T-helper 1 cell treated with Interleukin-12 subunit alpha and Interleukin-12 subunit beta and Interleukin-4 antibody, amounts not matched to agents 30 ng/mL and 1 ng/mL, for 36 hours (primary cell): Measurements from ENCODE around the gene KHDRBS2. TPM values are rescaled to one million over a fixed set of nuclear protein-coding genes. Genes with fewer than 3 reads are reported as not detected.

Experiments used
- intact Hi-C: fragments of 100-400 bp; cut with micrococcal nuclease; formaldehyde crosslinking; loops from one replicate; pipeline ENCODE4 v1.15.1; 2024
- total RNA-seq: library from RNA; stranded (reverse); gene quantifications from 2 replicates; pipeline ENCODE4 v1.2.3, GENCODE V29; 2022

The KHDRBS2 gene
- total RNA-seq = not detected in 2 replicates

DNA sequence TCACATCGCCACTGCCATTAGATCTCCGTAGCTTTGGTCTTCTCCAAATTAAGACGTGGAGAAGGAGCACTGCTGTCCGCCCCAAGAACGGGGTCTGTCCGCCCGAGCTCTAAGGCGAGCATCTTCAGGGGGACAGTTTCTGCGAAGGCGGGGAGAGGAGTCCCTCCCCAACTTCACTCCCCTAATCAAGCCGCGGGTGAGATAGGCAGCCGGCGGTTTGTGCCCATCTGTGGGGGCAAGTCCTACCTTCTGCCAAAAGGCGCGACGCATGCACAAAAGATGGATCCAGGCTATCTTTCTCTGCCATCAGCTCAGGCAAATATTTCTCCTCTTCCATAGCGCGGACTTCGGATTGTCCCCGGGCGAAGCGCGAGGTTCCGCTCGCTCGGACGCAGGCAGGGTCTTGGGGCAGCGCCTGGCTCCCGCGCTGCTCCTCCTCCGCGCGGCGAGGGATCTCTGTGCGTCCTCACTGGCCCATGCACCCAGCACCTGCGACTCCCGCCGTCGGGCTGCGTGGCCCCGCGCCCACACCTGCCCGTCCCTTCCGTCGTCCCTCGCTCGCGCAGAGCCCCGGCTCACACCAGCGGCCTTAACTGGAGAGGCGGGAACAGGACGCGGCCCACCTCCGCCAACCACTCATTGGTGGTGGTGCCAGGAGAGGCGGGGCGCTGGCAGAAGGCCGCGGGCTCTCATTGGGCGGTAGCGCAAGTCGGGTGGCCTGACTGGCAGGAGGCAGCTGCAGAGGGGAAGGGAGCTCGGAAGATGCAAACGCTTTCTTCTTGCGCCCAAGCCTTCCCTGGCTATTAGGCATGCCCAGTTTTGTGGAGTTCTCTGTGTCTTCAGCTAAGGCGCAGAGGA, at the start of gene KHDRBS2:
Gene KHDRBS2, minus strand, starts transcription at position 614 of the 858 bp plus-strand sequence.
- intact Hi-C loops = no loop called here

DNA sequence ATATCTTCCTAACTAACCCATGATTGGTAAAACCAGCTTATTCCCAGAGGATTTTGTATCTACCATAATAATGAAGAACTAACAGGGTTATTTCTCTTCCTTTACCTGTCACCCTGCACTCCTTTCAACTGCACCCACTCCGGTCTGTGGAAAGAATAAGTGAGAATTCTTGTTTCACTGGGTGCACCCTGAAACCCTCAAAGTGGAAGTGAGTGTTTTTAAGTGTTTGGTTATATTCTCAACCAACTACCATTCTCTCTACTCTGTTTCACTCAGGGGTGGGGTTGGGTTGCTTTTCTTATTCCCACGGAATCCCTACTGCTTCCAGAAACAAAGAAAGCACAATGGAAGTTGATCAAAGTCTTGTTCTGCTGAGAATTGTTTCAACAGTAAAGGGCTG, 42.6 kb upstream of the KHDRBS2 start:
- intact Hi-C loops = no loop called here

DNA sequence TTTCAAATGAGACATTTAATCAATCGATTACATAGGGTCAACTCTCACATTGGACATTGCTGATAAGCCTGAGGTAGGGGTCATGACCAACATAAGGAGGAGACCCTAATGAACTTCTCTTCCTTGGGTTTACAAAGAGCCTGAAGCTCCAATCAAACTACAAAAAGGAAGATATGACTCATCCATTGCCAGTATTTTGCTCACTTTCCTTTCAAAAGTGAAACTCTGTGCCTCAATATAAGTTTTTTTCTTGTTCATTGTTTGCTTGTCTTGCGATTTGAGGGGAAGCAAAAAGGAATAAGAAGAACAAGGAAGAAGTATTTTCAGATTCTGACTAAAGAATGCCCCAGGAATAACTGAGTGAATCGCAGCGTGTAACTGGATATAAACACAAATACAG, 38.8 kb upstream of the KHDRBS2 start:
- intact Hi-C loops = no loop called here

DNA sequence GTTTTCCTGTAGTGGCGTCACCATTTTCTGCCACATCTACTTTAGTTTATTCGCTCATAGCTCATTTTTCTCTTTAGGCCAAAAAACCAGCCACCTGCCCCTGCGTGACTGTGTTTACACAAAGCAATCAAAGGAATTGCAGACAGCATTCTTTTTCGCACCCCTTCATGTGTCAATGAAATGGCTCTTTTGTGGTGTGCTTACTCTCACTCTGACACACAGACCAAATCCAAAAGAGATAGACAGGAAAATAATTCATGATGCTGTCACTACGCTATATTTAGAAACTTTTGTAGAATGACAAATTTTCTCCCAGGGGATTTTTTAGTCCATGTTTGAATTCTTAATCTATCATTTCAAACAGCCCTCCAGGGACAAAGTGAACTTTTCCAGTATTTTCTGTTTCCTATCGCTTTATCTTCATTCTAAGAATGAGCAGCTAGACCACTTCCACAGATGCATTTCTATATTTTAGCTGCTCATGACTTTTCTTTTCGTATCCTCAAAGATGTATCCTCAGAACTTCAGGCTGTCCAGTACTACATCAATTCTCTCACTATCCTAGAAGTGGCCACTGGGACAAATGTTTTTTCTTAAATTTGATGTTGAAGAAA, 37.9 kb upstream of the KHDRBS2 start:
- intact Hi-C loops = no loop called here

DNA sequence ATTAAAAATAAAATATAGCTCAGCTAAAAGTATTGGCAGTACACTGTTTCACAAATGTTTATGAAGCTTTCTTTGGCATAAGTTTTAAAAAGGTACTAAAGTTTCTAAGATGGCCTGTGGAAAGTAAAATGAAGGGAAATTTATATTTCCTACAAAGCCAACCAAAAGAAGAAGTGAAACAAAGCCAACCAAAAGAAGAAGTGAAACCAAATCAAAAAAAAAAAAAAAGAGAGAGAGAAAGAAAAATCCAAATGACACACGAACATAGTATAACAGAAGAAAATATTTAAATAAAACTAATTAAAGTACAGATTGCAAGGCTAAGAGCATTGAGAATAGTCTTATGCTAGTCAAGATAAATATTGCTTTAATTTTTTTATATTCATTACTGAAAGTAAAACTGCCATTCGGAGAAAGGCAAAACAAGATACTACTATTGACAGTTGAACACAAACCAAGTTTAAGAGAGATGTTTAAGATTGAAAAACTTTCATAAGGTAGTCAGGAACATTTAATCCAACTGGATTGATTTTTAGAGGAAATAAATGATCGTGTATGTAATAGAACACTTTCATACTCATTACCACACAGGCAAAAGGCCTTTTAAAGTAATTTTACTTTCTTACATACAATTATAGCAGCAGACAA, 12.8 kb upstream of the KHDRBS2 start:
- intact Hi-C loops = no loop called here

DNA sequence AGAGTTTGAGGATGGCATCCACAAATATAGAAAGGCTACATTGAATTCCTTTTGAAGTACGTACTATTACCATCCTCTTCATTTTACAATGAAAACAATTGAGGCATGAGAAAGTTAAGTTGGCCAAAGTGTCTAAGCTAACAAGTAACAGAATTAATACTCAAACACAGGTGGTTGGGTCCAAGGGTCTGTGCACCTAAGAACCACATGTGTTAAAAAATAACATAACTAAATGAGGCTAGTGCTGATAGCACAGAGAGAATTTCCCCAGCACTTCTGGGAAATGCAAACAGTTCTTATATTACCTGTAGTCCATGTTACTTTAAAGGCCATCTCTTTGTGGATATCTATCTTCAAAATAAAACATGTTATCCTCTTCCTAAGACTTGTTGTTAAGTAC, 10.5 kb upstream of the KHDRBS2 start:
- intact Hi-C loops = no loop called here

DNA sequence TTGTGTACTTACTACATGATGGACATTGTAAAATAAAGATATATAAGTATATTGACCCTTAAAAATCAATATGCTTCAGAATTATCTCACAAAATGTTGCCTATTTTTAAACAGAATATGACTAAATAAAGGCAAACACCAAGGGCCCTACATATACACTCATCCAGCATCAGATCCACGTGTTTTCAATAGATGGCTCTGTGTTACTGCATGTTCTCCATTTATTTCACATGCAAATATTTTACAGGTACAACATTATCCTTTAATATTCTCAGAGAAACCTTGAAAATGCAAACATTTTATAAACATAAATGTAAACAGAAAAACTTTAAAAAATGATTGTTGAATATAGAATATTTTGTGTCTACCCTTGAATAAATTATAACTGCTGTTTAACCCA, 2.9 kb upstream of the KHDRBS2 start:
- intact Hi-C loops = no loop called here

DNA sequence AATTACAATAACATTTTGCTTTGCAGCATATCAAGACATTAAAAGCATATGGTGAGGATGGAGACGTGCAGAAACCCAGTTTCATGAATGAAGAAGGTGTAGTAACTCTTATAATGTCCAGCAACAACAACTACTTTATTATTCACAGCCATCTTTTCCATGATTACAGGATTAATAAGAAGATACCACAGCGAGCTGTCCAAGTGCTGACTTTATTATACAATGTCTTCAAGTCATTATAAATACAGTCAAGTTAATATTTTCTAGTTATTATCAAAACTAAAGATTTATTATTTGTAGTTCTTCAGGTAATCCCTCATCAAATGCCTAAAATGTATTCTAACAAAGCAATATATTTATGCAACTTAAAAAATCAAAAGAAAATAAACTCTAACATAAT, 2.5 kb upstream of the KHDRBS2 start:
- intact Hi-C loops = no loop called here

DNA sequence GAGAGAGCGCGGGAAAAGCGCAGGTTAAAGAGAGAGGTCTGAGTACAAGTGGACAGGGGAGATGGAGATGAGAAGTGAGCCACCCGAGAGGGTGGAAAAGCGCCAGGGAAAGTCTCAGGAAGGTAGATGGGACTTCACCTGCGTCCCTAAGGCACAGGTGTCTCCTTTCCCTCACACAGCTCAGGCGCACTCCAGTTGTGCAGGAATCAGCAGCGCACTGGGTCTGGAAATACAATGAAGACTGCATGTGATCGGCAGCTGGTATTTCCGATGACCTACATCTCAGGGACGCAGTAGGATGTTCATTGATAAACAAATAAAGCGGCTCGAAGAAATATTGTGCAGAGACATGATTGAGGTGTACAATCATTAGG, 432 bp upstream of the KHDRBS2 start:
- intact Hi-C loops = no loop called here

DNA sequence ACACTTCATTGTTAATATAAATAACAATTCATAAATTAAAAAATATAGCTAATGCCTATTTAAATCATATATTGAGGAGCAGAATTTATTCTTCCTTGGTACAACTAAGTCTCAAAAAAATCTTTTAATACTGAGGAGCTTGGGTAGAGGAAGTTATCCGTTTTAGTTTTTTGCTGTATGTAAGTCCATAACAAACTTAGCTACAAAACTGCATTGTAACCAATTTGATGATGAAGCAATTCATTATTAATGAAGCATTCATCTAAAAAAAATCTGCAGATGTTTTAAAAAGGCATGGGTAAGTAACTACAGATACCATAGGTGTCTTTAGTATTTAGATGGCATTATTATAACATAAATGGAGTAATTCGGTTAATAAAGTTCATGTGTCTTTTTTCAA, 1.3 kb downstream of the KHDRBS2 start:
- intact Hi-C loops = no loop called here

DNA sequence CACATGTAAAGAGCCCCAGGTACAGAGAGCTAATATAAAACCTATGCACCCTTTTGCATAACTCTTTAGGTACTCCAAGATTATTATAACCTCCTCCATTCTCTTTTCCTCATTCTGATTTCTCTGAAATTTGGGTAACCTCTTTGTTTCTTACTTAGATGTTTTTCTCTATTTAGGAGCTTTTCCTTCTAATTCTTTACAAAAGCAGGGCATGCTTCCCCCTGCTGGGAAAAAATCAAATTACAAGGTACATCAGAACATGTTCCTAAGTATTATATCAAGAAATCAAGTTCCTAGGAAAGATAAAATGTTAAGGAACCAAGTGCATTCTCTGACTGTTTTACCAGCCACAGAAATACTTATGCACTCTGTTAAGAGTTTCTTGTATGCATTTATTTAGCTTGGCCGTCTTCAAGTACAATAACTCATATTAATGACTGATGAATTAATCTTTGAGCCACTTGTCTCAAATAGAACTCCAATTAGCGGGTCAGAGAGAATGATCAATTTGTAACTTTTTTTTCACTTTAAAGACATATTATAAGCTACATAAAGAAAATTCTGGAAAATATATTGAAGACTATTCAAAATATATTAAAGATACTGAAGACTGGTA, 2.1 kb downstream of the KHDRBS2 start:
- intact Hi-C loops = no loop called here

DNA sequence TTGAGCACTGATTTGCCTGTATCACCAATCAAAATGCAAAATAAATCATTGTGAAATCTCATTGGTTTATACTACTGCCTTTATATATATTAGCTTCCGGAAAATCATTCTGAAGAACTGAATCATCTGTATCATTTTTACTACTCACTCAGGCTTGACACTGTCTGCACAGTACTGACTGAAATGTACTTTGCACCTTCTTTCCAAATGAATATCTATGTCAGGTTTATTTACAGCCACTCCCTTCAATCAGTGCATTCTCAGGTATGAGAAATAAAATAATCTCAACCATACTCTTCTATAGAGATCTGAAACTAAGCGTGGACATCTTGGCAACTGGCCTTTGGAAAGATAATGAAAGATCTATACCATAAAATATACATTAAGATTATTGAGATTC, 2.7 kb downstream of the KHDRBS2 start:
- intact Hi-C loops = no loop called here

DNA sequence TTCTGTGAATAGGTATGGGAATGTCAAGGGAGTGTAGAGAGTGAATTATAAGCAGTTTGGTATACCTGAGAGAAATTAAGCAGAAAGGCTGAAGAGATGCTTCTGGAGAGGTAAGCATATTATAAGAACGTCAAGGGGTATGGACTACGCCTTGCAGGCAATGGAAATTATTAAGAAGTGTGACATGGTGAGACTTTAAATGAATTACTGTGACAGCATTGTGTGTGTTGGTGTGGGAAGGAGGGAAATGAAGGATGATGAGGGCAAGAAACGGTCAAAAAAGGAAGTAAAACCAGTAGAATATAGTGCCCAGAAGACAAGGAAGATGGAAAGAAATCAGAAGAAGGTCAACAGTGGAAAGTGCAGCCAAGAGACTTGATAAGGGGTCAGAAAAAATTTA, 5.9 kb downstream of the KHDRBS2 start:
- intact Hi-C loops = no loop called here

DNA sequence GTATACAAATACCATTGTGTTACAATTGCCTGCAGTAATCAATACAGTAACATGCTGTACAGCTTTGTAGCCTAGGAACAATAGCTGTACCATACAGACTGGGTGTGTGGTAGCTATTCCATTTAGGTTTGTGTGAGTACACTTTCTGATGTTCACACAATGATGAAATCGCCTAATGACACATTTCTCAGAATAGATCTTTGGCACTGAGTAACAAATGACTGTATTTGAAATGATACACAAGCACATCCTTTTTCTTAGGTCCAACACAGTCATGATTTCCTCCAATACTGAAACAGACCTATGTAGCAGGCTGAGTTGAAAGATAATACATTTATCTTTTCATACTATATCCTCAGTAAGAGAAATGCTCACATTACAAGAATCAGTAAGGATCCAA, 13.9 kb downstream of the KHDRBS2 start:
- intact Hi-C loops = no loop called here

DNA sequence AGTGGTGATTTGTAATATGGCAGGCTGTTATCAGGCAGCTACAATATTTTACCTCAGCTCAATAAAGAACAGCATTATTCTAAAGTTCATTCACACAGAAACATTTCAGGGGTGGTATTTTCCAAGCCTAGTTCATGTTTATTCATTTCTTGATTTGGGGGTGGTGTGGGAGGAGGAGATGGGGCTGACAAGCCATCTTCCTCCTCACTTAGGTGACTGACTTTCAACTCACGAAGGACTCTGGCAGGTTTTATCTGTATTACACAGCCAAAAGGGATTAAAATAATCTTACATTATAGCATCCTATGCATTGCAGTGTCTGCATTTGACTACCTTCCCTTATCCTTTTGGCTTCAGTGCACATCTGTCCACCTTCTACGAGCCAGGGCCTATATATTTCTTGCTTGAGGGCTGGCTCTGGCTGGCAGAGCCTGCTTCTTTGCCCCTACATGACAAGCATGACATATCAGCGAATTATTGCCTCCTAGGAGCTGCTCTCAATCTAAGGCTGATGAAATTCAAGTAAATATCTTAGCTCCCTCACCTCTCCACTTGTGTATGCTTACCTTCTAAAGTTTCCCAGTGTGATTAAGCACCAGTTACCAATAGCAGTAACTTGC, 20.0 kb downstream of the KHDRBS2 start:
- intact Hi-C loops = no loop called here

DNA sequence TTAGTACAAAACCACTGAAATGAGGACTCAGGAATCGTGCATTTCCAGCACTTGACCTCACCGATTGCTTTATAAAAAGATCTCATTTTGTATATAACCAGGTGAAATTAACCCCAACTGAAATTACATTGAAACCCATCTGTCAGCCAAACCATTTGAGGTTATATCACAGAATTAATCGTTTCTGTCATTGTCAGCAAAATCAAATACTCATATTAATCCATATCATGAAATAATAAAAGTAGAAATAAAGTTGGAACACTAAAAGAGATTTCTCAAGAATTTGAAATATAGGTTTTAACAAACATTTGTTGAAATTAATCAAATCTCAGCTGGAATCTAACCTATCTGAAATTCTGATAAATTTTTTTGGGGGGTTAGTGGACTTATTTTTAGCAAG, 23.7 kb downstream of the KHDRBS2 start:
- intact Hi-C loops = no loop called here

DNA sequence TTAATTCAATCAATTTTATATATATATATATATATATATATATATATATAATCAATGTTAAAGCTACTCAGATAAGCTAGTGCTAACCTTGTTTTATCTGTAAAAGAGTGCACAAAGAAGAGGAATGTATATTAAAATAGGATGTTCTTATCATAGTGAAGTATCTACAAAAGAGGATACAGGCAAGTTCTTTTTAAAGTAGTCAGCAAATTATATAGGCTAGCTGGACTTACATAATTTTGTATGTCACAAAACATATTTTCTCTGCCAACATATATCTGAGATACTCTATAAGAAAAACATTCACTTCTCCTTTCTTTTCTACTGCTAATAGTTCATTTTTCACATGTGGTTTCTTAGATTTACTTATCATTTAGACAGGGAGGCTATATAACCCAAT, 39.9 kb downstream of the KHDRBS2 start:
- intact Hi-C loops = no loop called here

DNA sequence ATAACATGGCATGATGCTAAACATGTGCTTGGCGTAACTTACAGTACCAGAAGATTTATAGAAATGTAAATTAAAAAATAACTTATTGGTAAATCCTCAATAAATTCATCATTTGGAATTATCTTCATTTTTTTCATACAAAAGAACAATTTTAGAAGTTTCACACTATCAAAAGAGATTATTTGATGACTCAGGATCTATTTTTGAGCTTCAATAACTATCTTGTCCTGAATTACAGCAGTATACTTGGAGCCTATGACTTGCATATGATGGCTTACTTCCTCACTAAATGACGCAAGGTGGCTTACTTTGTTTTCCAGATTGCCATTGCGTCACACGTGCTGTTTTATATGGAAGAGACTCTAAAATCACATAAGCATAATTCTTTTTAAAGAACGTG, 49.2 kb downstream of the KHDRBS2 start:
- intact Hi-C loops = no loop called here

DNA sequence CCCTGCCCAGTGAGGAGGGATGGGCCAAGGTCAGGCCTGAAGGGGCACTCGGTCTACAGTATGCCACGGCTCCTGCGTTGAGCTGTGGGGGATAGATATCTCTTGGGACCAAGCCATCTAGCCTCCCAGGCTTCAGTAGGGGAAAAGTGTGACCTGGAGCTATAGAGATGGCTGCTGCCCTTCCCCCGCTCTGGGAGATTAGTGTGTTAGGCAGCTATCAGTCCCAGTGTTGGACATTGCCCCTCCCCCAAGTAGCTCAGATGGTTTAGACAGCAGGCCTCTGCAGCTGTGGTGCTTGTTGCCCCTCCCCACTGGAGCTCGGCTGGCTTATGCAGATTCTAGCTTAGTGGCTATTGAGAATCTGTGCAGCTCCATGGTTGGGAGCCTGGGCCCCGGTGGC, 56.8 kb downstream of the KHDRBS2 start:
- intact Hi-C loops = no loop called here

DNA sequence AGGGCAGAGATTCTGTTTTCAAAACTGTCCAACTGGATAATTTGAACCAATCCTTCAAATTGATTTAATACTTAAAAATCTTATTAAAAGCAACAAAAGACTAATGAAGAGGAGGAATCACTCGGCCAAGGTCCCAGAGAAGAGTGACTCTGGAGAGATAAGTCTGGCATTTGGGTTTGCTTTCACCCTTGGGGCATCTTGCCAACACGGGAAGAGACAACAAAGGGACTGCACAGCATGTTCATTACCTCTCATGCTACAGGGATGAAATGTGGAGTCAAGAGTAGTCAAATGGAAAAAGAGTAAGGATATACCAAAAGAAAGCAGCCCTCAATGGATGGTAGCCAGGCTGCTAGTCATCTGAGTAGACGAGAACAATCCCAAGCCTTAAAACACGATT, 68.2 kb downstream of the KHDRBS2 start:
- intact Hi-C loops = no loop called here

DNA sequence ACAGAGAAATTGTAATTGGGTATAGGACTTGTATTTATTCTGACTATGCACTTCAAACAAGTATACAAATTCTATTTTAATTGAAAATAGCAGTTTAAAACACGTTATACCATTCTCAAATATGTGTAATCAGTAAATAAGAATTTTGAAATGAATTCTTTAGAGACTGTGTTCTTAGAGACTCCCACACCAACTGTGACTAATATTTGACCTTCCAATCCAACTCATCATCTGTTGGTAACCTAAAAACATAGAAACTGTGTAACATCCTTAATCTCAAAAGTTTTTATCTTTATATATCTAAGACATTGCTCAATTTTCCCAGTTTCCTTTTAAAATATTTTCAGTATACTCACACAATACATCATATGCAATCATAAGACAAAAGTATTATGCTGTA, 83.9 kb downstream of the KHDRBS2 start:
- intact Hi-C loops = no loop called here

DNA sequence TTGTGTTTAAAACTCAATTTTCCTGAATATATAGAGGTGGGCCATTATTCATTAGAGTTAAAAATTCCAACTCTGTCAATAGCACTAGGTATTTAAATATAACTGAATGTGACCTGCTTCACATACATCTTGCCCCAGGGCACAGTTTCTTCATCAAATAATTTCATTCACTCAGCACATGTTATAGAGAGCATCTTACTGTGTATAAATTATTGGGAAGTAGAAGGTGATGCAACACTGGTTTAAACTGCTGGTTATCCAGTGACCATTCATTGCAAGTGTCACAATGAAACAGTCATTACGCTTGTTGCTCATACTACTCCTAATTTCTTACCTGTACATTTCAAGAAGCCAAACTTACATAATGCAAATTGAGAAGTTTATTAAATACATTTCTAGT, 93.4 kb downstream of the KHDRBS2 start:
- intact Hi-C loops = no loop called here
